ENCODE measurements around the gene ZBTB16. TPM values are rescaled to one million over a fixed set of nuclear protein-coding genes. Genes with fewer than 3 reads are reported as not detected.

ZBTB16 gene
- total and polyA plus RNA-seq, 2 experiments from 2014 or later = 8.7 to 10.5 TPM

DNA sequence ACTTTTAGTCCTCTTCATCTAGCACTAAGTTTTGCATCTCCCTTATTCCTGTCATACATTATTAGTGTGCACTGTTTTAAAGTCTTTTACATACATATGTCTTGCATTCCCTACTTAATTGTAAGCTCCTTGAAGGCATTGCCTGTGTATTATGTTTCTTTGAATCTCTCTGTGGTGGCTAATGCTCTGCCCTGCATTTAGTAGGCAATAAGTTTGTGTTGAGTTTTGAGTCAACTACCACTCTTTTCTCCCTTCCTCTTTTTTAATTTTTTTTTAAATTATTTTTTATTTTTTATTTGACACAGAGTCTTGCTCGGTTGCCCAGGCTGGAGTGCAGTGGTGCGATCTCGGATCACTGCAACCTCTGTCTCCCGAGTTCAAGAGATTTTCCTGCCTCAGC is 78.9 kb downstream of the ZBTB16 start:
- no peak overlapping the region for H3K4me3 ChIP-seq
- peaks cover 4% of the 10 kb centered on the region for H3K27me3 ChIP-seq
- H3K4me1 ChIP-seq (ENCODE audit: low read depth) = no peaks in the 10 kb centered on the region
- TF ChIP-seq, protein P1, sequence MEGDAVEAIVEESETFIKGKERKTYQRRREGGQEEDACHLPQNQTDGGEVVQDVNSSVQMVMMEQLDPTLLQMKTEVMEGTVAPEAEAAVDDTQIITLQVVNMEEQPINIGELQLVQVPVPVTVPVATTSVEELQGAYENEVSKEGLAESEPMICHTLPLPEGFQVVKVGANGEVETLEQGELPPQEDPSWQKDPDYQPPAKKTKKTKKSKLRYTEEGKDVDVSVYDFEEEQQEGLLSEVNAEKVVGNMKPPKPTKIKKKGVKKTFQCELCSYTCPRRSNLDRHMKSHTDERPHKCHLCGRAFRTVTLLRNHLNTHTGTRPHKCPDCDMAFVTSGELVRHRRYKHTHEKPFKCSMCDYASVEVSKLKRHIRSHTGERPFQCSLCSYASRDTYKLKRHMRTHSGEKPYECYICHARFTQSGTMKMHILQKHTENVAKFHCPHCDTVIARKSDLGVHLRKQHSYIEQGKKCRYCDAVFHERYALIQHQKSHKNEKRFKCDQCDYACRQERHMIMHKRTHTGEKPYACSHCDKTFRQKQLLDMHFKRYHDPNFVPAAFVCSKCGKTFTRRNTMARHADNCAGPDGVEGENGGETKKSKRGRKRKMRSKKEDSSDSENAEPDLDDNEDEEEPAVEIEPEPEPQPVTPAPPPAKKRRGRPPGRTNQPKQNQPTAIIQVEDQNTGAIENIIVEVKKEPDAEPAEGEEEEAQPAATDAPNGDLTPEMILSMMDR (IDR thresholded peaks at IDR 0.05; ENCODE audit: low read depth, low read length) = no peak
- no peaks in the 10 kb centered on the region for H3K9me3 ChIP-seq (ENCODE audit: low read depth)
- H3K27ac ChIP-seq = no peak overlapping the region
- H3K36me3 ChIP-seq = no peaks in the 10 kb centered on the region
- no peak for DNase-seq (ENCODE audit: low read depth in 1 of 2, low spot score in 1 of 2)

DNA sequence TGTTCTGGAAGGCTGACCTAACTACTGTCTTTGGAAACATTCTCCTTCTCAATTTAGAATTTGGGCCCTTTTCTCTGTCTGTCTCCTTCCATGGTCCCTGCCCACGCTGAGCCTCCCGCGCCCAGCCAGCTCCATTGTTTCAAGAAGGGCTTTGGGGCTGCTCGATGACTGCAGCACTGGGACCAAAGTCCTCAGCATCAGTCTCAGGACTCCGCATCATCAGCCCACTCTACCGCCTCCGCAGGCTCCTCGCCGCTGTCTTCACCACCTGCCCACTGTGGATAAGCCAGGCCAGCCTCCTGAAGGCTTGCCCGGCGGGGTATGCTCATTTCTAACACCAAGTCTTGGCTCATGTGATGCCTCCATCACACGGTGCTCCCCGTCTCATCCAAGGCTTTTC is 81.3 kb downstream of the ZBTB16 start:
- Histone ChIP-seq H3K27me3 (peaks cover 4% of the 10 kb centered on the region), H3K4me3 (no peak overlapping the region), H3K4me1 (ENCODE audit: low read depth) (no peaks in the 10 kb centered on the region), H3K27ac (no peak overlapping the region), H3K9me3 (ENCODE audit: low read depth) (no peaks in the 10 kb centered on the region), H3K36me3 (no peaks in the 10 kb centered on the region)
- TF ChIP-seq, protein P1 (IDR thresholded peaks at IDR 0.05; ENCODE audit: low read depth, low read length) = no peak
- no peak for DNase-seq (ENCODE audit: low read depth in 1 of 2, low spot score in 1 of 2)

DNA sequence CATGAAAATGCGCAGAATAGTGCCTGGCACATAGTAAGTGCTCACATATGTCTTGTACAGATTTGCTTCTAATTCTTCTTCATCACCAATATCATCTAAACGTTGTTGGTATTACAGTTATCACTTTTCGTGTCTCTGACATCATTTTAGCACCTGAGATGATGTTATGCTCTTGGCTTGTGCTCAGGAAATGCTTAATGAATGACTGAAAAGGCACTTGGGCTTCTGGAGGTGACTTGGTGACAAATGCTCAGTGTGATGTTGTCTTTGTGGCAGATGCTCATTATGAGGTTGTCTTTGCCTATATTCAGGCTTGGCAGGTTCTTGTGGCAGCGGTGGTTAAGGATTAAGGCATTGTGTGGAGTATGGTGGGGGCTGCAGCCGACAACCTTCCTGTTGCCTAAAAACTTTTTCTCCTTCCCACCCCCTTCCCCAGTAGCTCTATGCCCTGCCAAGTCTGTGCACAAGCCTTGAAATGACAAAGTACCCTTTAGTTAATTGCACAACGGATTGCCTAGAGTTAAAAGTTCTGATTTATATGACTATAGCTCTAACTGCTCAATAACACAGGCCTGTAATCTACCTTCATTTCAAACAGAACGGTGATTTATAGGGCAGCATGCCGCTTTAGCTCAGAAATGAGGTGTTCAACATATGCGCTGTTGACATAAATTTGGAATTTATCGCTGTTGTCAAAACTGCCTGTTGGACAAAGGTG is 82.5 kb downstream of the ZBTB16 start:
- Histone ChIP-seq H3K36me3 (no peaks in the 10 kb centered on the region), H3K27ac (no peak overlapping the region), H3K4me3 (no peak overlapping the region), H3K4me1 (ENCODE audit: low read depth) (no peaks in the 10 kb centered on the region), H3K9me3 (ENCODE audit: low read depth) (no peaks in the 10 kb centered on the region), H3K27me3 (peaks cover 4% of the 10 kb centered on the region)
- no peak for DNase-seq (ENCODE audit: low read depth in 1 of 2, low spot score in 1 of 2)
- TF ChIP-seq, protein P1 (IDR thresholded peaks at IDR 0.05; ENCODE audit: low read depth, low read length) = no peak

DNA sequence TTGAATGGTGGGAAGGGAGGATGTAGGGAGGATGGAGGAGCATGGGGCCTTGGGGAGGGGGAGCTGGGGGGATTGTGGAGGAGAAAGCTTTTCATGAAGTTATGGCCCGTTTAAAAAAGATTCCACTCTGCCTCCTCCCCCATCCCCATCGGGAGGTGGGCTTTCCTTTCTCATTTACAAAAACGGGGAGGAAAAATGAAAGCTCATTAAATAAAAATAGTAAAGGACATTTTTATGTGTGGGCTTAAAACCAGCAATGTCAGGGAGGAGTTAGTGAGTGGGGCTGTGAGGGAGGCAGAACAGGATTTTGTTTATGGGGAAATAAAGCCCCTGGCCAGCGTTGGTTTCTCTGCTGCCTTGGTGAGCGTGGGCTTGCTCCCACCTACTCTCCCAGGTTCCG is 83.2 kb downstream of the ZBTB16 start:
- Histone ChIP-seq H3K4me1 (ENCODE audit: low read depth) (peaks cover 5% of the 10 kb centered on the region), H3K4me3 (no peak overlapping the region)

DNA sequence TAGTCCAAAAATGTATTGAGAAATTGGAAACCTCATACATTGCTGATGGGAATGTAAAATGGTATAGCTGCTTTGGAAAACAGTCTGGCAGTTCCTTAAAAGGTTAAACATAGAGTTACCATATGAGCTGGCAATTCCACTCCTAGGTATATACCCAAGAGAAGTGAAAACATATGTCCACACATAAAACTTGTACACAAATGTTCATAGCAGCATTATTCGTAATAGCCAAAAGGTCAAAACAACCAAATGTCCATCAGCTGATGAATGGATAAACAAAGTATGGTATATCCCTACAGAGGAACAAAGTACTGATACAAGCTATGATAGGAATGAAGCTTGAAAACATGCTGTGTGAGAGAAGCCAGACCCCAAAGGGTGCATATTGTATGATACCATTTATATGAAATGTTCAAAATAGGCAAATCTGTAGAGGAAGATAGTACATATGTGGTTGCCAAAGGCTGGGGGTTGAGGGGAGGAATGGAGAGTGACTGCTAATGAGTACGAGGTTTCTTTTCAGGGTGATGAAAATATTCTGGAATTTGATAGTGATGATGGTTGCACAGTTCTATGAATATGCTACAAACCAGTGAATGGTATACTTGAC is 85.8 kb downstream of the ZBTB16 start:
- DNase-seq (ENCODE audit: low read depth in 1 of 2, low spot score in 1 of 2) = peak in 1 of 2 donors; percentile 26
- Histone ChIP-seq H3K4me1 (ENCODE audit: low read depth) (peaks cover 7% of the 10 kb centered on the region), H3K9me3 (ENCODE audit: low read depth) (no peaks in the 10 kb centered on the region), H3K36me3 (no peaks in the 10 kb centered on the region), H3K27ac (no peak overlapping the region), H3K4me3 (no peak overlapping the region), H3K27me3 (peaks cover 4% of the 10 kb centered on the region)
- TF ChIP-seq, protein P1 (IDR thresholded peaks at IDR 0.05; ENCODE audit: low read depth, low read length) = no peak

More for the DNA sequence above, 83.2 kb downstream of the ZBTB16 start:
- TF ChIP-seq, protein P1 (IDR thresholded peaks at IDR 0.05; ENCODE audit: low read depth, low read length) = no peak
- Histone ChIP-seq H3K9me3 (ENCODE audit: low read depth) (no peaks in the 10 kb centered on the region), H3K27me3 (peaks cover 4% of the 10 kb centered on the region), H3K27ac (no peak overlapping the region), H3K36me3 (no peaks in the 10 kb centered on the region)
- no peak for DNase-seq (ENCODE audit: low read depth in 1 of 2, low spot score in 1 of 2)

Data from cardiac muscle cell (in vitro differentiated cells and primary cell).